NCI-H1092 treated with DMSO at 0.1 percent for 48 hours (cell line): ENCODE measurements around the gene GCNT4.

Experiments
- DNase-seq: peaks from one replicate; lab custom pipeline; 2025; lab: John Stamatoyannopoulos, UW

Gene GCNT4

GRCh38 chr5:75050415-75050814 is 1.9 kb downstream of the GCNT4 start:
- DNase-seq, result no peak

GRCh38 chr5:75049456-75050351 is 2.7 kb downstream of the GCNT4 start:
- no peak for DNase-seq

- no peak for DNase-seq
Observed at GRCh38 chr5:75048457-75048953, 3.9 kb downstream of the GCNT4 start.

GRCh38 chr5:75047356-75047755 is 5.0 kb downstream of the GCNT4 start:
- no peak for DNase-seq

GRCh38 chr5:75046366-75047142 is 5.8 kb downstream of the GCNT4 start:
- DNase-seq, result no peak

- no peak for DNase-seq
Observed at GRCh38 chr5:75045071-75045470, 7.3 kb downstream of the GCNT4 start.

- no peak for DNase-seq
Observed at GRCh38 chr5:75044406-75044805, 8.0 kb downstream of the GCNT4 start.

- DNase-seq, result no peak
Observed at GRCh38 chr5:75043633-75044264, 8.6 kb downstream of the GCNT4 start.

GRCh38 chr5:75042522-75042921 is 9.8 kb downstream of the GCNT4 start:
- DNase-seq, result no peak

- DNase-seq, result no peak
Observed at GRCh38 chr5:75040973-75041372, 11.4 kb downstream of the GCNT4 start.

GRCh38 chr5:75037106-75037505 is 15.3 kb downstream of the GCNT4 start:
- DNase-seq, result no peak

GRCh38 chr5:75034137-75034739 is 18.1 kb downstream of the GCNT4 start:
- DNase-seq, result no peak

- no peak for DNase-seq
Observed at GRCh38 chr5:75031366-75031765, 21.0 kb downstream of the GCNT4 start.

- no peak for DNase-seq
Observed at GRCh38 chr5:75028090-75028489, 24.3 kb downstream of the GCNT4 start.

- no peak for DNase-seq
Observed at GRCh38 chr5:75023368-75024159, 28.8 kb downstream of the GCNT4 start.

- no peak for DNase-seq
Observed at GRCh38 chr5:75021800-75022199, 30.6 kb downstream of the GCNT4 start.

GRCh38 chr5:75021219-75021618 is 31.1 kb downstream of the GCNT4 start:
- no peak for DNase-seq

- DNase-seq, result no peak
Observed at GRCh38 chr5:75020016-75020656, 32.2 kb downstream of the GCNT4 start.

GRCh38 chr5:75018805-75019587 is 33.4 kb downstream of the GCNT4 start:
- no peak for DNase-seq

- no peak for DNase-seq
Observed at GRCh38 chr5:75017971-75018370, 34.4 kb downstream of the GCNT4 start.
